Measurements from ENCODE around the gene APOBEC2.

Gene APOBEC2

DNA sequence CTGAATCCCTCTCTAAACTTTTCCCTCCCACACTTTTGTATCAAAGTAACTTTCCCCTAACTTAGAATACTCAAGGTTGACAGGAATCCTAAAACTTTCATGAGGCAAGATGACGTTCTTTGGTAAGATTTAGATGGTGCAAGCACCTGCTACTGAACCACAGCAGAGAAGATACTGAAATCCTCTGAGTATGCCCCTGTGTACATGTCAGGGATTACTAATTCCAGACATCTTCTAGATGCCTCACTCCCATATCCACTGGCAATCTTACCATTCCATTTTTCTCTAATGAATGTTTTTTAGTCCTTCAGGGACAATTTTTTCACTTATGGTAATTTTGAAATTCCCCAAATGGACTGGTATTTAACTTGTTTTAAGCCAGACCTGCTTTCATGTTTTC is 9.1 kb downstream of the APOBEC2 start:
- DNase-seq = no peak

DNA sequence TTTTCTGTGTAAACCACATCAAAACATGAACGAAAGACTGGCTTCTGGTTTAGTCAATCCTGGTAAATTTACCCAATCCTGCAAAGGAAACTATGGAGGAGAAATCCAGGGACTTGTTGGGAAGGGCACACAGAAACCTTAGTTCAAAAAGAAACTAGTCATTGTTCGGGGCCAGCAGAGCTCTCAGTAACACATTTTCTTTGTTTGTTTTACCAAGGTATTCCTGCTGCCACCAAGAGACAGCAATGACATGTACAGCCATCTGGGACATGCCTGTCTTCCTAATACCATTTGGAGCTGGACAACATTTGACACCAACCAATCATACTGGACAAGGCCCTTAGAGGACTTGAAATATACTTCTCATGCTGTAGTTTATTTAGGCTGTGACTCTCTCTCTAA is 10.9 kb downstream of the APOBEC2 start:
- DNase-seq = no peak

DNA sequence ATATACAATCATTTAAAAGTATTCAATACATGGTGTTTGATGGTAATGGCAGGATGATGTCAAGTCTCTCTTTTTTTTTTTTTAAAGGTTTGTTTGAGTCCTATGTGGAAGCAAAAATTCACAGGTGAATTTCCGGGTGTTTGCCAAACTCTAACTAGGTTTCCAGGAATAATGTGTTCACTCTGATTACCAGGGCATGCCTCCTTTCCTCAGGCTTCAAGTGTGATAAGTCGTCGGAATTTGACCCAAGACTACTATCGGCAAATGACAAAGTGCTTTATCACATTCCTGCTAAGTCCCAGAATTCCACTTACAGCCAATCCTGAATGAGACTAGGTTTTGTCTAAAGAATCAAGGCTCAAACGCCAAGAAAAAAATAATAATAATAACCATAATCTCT is 11.8 kb downstream of the APOBEC2 start:
- no peak for DNase-seq

DNA sequence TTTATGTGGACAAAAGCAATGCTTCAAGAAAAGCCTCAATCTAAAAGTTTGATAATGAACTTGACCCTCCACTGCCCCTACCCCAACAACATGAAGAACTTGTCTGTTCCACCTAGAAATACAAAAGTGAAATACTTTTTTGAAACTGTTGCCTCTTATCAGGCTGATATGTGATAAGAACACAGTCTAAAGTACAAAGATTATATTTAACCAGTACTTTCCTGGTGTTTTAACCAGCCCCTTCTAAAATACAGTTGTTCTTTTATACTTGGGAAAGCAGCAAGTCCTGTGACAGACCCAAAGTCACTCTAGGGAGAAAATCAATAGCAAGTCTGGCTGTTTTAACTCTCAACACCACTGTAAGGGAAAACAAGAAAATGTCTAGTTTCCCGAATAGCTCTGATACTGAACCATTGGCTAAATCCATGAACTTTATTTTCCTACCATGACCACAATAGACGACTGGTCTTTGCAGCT is 12.6 kb downstream of the APOBEC2 start:
- DNase-seq = no peak

DNA sequence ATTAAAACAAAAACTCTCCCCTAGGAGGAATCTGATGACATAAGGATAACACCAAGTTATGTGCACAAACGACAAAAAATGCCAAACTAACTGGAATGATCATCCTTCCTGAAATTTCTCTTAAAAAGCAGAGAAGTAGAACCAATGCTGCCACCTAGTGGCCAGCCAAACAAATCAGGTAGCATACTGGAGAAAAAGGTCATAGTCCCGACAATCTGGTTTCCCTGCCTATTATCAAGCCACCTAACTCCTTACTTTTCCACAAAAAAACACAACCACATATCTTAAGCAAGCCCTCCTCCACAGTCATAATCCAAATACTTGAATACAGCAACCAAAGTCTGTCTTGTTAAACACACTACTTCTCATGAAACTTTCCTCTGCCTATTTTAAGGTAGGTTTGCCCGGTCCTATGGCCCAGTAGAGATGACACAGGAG is 13.9 kb downstream of the APOBEC2 start:
- DNase-seq = no peak

DNA sequence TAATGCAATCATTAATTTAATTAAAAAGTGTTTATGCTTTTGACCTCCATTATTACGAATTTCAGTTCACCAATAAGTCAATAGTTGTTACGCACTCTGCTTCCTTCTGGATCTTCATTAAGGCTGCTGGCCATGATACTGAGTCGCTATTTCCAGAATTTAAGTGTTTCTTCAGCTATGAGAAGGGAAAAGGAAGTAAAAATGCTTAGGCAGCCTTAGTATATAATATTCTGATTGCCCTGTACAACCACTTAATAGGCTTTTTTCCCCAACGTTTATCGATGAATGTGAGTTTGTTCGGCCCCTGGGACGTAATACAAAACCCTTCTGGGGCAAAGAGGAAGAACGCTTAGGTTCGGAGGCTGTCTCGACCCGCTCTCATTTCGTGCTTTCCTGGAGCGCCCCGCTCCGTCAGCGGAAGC is 18.5 kb downstream of the APOBEC2 start:
- DNase-seq = no peak

DNA sequence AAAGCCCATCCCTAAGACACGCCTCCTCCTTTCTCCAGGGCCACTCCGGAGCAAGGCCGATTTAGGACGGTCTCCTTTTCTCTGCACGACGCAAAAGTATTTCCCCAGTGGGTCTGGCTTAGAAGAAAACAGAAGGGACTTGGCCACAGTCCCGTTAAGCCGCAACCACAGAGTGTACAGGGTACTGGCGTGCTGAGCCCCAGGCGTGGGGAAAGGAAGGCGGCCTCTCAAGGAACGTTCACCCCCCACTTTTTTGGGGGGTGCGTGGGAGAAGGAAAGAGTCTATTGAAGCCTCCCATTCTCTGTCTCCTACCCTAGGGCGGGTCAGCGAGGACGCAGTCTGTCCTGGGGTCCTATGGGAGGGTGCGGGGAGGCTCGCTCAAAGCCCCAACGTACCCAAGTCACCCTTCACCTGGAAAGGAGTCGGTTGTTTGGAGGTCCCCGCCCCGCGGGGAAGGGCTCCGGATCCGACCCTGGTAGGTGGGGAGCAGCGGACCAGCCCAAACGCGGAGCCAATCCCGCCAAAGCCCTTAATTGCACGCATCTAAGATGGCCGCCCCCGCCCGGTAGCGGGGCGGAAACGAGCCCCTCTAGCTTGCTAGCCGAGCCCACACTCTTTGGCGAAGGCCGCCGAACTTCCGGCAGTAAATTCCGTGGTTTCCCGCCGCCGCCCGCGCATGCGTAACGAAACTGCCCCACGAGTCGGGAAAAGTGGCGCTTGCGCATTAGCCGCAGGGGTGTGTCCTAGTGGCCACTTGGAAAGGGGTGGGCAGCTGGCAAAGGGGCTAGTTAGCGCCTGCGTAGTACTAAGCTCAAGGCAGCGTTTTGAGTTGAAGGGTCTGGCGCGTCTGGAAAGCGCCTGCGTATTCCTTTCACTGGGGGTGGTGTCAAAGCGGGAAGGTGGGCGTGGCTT is 19.2 kb downstream of the APOBEC2 start, which contains the start of gene OARD1:
Gene OARD1, minus strand, starts transcription at position 434 of the 913 bp plus-strand sequence. CDS start 722 bp downstream, outside the sequence.
- DNase-seq = peak; percentile 83

DNA sequence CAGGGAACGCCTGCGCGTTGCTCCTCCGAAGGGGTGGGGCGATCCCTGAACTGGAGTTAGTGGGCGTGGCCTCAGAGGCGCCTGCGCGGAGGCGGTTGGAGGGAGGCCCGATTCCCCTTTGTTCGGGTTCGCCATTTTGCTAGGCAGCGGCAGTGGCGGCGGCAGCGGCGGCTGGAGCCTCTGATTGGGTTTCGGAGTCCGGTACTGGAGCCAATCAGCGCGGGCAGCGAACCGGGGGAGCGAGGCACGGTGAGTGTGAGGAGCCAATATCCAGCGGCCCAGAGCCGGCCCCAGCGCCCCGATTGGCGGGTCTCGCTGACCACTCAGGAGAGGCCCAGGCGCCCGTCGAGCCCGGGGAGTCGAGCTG is 19.8 kb downstream of the APOBEC2 start, which contains the start of gene NFYA:
Gene NFYA, plus strand, starts transcription at position 139 of the 367 bp plus-strand sequence. CDS start 6,116 bp downstream, outside the sequence.
- peak; percentile 83 for DNase-seq

DNA sequence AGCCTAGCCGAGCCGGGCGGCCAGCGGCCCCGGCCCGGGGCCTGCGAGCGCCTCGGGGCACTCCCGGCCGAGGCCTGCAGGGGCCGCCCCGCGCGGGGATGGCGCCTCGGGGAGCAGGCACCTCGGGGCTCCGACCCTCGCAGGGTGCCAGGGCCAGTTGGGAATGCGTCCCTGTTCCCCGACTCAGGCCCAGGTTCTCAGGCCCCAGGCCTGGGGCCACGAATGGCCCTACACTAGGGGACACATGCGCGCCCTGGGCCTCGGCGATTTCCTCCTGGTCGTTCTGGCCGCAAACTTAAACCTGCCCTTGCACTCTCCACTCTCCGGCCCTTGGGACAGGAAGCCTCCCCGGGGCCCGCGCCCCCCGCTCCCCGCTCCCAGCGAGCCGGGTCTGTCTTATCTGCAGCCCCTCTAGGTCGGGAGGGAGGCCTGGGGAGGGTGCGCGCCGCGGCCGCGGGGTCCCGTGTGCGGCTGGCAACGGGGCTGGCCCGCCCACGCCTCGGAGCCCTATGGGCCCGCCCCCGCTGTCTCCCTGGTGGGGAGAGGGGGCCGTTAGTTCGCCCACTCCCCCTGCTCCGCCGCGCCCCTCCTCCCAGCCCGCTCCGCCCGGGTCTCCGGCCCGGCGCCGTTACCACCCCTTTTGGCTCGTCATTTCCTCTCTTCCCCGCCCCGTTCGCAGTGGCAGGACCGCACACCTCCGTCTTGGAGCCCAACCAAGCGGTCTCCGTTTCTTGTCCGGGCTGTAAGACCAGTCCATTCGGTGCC is 20.4 kb downstream of the APOBEC2 start:
- peak; percentile 87 for DNase-seq

DNA sequence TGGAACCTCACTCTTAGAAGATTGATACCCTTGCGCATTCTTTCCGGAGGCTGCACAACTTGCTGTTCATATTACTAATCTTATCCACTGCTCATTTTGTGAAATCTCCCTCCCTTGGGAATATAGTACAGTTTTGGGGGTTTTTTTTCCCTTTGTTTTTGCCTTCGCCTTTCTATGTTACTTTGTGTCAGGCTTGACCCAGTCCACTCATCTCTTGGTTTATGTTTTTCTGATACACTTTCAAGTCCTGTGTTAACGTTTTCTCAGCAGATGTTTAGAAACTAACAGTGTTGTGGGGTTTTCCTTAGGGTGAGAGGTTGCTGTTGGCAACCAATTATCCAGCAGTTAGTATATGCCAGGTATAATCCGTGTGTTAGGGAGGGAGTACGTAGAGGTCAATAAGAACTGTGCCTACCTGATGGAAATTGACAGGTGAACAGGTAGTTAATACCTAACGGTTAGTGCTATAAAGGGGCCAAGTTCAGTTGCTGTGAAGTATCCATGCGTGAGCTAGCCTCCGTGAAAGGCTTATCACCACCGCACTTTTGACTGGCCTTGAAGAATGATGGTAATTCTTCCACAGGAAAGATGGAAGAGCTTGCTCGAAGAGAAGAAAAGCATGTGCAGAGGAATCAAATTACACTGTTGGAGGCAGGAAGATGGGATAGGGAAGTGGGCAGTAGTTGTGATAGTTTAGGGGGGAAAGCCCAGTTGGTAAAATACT is 21.1 kb downstream of the APOBEC2 start:
- DNase-seq = no peak

DNA sequence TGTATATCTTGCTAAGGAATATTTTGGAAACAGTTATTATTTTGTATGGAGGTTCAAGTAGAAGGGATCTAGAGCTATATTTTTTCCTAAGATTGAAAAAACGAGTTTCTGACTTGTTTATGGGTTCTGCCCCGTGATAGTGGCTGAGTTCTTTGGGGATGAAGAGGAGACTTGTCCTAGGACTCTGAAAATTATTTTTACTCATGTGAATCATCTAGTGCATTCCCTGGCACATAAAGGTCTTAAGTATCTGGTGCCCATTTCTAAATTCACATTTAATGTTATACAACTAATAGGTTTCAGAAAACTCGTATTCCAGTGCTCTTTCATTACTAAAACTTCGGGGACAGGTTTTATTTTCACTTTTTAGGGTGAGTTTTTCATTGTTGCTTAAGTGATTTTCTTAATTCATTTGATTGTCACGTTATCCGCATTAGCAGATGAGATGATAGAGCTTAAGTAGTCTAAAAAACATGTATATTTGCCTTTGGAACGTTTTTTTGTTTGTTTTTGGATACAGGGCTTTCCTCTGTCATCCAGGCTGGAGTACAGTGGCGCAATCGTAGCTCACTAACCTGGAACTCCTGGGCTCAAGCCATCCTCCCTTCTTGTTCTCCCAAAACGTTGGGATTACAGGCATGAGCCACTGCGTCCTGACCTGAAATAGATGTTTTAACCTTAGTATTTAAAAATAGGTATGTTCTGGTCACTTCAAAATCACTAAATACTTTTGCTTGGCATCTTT is 21.9 kb downstream of the APOBEC2 start:
- no peak for DNase-seq

DNA sequence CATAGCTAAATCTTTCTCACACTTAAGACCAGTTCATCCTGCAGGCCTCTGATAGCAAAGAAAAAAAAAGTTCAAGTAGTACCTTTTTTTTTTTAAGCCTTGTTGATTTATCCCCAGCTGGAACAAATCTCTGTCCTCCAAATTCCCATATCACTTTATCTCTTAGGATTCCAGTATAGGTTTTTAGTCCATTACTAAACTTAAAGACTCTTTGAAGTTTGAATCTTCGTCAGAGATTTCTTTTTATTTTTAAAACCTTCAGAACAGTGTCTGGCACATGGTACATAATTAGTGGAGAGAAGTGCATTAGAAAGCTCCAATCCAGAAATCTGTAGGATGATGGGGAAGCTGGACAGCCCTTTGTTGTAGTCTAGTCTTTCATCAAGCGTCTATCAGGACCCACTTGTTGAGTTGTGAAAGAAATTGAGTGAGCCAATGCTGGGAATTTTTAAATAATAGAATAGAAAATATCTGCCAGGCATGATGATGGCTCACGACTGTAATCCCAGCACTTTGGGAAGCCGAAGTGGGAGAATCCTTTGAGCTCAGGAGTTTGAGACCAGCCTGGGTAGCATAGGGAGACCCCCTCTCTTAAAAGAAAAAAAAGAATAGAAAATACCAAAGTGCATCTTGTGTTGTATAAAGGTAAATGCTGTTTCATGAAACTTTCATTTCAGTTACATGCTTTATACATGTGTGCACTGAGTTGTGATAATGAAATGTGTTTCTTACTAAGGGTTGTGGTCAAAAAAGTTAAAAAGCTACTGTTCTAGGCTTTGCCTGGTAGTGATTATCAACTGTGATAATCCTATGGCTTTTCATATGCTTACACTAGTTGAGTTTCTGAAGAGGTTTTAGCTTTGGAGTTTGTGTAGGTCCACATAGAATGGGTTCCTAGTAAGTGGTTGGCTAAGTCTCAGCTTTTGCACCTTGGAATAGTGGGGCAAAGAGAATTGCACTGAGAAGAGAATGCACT is 22.9 kb downstream of the APOBEC2 start:
- DNase-seq = no peak

DNA sequence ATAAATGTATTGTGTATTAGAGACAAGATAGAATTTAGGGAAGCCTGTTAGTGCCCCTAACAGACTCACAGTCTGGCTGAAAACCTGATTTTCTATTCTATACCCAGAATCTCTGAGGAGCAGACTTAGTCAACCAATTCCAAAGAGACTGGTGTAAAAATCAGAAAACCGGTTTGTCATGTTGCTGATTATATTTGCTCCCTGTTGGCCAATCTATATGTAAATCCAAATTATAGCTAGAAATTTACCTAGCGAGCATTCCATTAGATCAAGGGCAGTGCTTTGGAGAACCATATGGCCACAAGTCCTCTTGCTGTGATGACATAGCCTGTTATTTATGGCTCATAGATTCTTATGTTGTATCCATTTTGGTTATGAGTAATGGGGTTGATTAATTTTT is 24.5 kb downstream of the APOBEC2 start:
- DNase-seq = no peak

DNA sequence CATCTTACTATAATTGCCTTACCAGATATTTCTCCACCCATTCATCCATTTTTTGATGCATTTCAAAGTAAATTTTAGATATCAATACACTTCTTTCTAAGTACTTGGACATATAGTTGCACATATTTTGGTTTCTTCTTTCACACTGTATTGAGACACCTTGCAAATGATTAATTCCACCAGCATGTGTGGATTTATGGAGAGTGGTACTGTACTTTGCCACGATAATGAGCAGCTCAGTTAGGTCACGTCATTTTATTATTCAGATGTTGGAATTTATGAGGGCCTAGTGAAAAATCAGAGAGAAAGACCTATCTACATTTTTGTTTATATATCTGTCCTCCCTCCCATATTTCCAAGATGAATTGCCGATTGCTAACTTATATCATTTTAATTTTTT is 25.1 kb downstream of the APOBEC2 start:
- DNase-seq = no peak

DNA sequence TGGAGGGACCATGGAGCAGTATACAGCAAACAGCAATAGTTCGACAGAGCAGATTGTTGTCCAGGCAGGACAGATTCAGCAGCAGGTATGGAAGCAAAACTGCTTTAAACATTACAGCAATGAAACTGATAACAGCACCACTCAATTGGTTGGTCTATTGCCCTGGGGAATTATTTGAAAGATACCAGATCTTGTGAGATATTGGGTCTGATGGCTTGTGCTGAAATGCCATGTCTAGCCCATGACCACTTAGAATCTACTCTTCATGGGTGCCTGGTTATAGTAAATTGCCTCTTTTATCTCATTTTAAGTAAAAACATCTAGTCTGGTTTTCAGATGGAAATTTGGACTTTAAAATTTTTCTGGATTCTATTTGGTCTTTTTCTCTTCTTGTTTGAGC is 26.1 kb downstream of the APOBEC2 start:
- no peak for DNase-seq

DNA sequence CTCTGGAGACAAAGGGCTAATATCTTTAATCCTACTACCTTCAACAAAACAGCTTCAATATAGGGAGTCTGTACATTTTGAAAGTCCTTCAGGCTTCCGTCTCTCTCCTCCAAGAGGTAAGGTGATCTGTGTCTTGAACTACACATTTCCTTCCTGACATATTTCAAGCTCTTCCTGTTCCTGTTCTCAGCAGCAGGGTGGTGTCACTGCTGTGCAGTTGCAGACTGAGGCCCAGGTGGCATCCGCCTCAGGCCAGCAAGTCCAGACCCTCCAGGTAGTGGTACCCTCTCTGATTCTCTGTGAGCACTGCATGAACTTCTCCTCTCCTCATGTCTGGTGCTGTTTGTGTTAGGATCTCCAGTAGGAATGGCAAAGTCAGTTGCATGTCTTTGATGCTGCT is 27.6 kb downstream of the APOBEC2 start:
- DNase-seq = no peak

DNA sequence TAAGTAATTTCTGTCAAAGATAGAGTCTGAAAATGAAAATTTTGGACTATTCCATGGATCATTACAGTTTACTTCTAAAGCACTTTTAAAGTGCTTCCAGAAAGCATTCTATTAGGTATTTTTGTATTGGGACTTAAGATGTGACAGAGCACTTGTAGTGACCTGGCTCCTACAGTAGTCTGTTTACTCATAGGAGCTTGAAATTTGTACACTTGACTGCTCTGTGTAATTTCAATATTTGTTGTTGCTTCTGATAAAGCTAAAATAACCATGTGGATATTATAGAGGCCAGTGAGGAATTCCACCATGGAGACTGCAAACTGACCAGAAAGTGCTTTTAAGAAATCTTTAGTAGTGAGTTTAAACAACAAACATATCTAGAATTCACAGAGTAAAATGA is 30.1 kb downstream of the APOBEC2 start:
- no peak for DNase-seq

DNA sequence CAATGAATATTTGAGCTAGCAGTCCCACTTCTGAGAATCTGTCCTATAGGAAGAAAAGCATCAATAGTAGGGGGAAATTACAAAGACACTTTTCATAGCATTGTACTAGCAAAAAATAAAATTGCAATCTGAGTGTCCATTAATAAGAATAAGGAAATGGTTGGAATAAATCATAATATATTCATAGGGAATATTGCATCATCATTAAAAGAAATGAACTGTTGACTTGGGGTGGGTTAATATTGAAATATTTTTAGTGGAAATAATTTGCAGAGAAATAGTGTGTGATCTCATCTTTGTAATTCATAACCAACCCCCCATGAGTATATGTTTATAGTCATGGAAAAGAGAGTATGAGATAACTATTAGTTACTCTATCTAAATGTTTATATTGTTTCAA is 32.2 kb downstream of the APOBEC2 start:
- DNase-seq = no peak

DNA sequence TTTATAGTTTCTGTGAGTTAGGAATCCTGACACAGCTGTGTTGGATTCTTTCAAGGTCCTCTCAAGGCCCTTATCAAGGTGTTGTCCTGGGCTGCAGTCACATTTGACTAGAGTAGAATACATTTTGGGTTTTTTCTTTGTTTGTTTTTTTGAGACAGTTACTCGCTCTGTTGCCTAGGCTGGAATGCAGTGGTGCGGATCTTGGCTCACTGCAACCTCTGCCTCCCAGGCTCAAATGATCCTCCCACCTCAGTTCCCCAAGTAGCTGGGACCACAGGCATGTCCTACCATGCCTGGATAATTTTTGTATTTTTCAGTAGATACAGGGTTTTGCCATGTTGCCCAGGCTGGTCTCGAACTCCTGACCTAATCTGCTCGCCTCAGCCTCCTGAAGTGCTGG is 35.4 kb downstream of the APOBEC2 start:
- no peak for DNase-seq

DNA sequence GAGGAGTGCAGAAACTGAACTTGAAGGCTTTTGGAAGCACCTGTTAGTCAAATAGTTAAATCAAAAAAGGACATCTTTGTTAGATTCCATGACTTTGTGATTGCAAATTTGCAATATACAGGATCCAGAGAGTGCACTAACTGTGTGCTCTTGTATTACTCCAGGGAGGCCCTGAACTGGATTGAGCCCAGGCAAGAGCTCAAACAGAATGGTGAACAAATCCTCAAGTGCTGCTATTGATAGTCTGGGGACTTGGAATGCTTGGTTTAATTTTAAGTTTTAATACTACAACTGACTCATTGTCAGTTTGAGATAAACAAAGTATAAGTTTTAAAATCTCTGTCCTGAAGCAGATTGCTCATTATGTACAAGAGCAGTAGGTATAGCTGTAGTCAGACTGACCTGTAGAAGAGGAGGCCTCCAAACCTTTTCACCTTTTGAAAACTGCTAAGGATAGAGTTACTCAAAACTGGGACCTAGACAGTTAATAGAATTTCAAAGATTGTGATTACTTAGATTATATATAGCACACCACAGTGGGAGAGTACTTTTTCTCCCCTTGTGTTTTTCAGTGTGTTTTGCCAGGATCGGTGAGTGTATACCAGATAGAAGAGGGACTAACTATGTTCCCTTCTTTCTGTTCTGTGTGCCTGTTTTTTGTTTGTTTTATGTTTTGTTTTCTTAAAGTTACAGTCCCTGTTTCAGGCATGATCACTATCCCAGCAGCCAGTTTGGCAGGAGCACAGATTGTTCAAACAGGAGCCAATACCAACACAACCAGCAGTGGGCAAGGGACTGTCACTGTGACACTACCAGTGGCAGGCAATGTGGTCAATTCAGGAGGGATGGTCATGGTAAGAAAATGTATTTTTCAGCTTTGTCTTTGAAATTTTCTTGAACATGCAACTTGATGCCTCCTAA is 38.1 kb downstream of the APOBEC2 start:
- no peak for DNase-seq

Measured in cortex of kidney (tissue), 1 donor.